ENCODE data around the gene GZMM.

- TF ChIP-seq TAF1 (IDR thresholded peaks at IDR 0.05; ENCODE audit: low read depth, low read length) (no peak), POLR2A (IDR thresholded peaks at IDR 0.05; ENCODE audit: low read depth, low read length) (no peak), POLR2AphosphoS5 (IDR thresholded peaks at IDR 0.05; ENCODE audit: low read depth, low read length) (no peak), SPI1 (IDR thresholded peaks at IDR 0.05; ENCODE audit: low read depth, low read length) (no peak)
Measured at GRCh38 chr19:566844-567243, 23.0 kb downstream of the GZMM start.
